Stimulated activated CD8-positive, alpha-beta memory T cell treated with anti-CD3 and anti-CD28 coated beads, Interleukin-15, amount 100 ng/mL, for 4 hours (primary cell): ENCODE measurements around the gene FLVCR1.
"Not testable (repeated sequence)": the region's sequence is repeated elsewhere in the genome, so short reads cannot be mapped to it uniquely, and the experiment has no call there.

Experiments
- DNase-seq, 2 donors: peaks; one replicate each; pipeline ENCODE4 v3.0.0-alpha.2; 2020; ENCODE audit warnings: low read depth in 2 of 2

FLVCR1 gene

DNA sequence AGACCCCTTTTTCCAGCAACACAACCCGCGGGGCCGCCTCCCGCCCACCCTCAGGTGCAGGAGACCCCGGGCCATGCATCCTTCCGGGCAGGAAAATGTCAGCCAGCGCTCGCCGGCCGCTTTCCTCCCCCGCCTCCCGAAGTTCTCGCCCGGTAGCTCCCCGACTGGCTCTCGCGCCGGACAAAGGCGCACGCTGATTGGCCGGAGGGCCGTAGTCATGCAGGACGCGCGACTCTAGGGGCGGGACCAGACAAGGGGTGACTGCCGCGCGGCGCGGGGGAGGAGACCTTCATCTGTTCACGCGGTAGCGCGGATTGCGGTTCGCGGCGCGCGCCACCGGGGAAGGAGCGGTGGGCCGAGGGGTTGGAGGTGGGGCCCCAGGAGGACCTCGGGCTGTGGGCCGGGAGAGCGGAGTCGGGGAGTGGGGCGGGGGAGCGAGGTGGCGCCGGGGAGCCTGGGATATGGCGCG is at the start of gene FLVCR1:
TSS of gene FLVCR1 (plus strand) at position 284 of the 469 bp plus-strand sequence. CDS start at position 462, 178 bp downstream.
- peak; percentile 76 to 87 for DNase-seq

DNA sequence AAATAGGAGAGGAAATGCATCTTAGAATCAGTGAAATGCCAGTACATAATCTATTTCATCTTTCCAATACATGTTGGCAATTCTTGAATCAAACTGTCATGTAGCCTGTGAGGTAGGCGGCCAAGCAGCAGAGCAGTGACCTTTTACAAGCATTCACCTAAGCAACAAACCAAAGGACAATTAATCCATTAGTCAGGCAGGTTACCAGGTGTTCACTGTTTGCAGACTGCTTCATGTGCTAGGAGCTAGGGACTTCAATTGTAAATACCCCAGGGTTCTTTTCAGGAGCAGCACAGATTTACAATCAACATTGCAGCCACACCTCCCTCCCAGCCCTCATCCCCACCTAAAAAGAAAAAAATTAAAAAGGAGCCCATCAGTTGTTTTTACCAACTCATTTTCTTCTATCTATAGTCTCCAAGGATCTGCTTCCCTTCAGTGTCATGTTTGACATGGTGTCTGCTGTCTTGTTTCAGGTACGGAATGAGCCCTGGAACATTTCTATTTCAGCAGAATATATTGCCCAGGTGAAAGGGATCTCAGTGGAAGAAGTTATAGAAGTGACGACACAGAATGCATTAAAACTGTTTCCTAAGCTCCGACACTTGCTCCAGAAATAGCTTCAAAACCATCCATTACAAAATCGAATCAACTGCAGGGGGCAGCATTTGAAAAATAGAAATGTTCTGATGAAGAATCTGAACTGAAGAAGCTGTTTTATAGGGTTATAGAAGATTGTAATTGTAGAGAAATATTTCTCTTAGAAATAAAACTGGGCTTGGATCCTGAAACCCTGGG is 43.3 kb upstream of the FLVCR1 start:
- DNase-seq: no peak

DNA sequence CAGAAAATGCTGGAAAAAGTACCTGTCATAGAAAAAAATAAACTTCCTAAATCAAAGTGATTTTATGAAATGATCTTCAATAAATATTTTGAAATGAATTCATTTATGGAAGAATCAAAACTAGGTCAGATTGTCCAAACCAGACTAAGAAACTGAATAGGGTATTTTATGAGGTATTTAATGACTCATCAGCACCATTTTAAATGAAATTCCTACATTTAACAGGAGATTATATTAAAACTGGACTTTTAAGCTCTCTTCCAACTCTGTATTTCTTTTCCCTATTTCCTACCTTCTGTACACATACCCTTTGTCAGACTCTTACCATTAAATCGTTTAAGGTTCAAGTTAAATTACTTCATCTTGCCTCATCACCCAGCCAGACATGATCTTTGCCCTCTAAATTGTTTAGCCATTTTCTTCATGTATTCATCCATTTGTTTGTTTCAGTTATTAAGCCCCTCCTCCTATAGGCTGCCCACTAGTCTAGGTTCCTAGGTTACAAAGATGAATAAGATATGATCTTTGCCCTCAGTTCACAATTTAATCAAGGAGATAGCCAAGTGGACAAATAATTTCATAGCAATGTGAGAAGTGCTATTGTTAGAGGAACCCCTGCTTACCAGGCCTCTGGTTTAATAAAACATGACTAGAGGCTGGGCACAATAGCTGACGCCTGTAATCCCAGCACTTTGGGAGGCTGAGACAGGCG is 41.4 kb upstream of the FLVCR1 start:
- no peak for DNase-seq

DNA sequence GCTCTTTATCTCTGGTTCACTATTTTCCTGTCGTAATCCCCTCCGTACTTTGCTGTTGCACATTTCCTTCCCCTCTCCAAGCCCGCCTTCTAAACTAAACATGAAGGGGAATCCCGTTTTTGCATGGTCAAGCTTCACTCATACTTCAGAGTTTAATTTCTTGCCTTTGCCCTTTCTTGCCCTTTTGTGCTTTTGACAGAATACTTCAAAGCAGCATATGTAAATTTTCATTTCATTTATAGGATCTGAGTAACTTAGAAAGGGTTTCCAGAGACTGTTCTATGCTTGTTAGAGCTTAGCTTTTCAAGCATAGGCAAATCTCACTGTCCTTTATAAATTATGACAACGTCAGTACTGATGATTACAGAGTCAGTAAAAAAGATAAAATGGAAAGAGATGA is 38.3 kb upstream of the FLVCR1 start:
- no peak for DNase-seq

DNA sequence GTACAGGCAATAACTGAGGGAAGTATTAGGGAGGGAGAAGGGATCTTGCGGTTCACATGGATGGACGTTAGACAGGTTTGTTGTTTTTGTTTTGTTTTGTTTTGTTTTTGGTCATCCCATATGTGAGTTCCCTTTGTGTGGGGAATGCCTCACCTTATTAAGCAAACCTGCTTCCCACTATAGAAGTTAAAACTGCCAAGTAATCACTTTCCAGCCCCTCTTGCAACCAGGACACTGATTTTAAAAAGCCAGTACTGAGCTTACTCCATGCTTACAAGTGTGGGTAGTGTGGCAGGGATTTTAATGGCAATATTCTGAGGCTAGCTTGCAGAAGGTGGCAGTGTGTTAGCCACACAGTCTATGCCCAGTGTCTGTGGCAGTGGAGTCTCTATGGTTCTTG is 37.1 kb upstream of the FLVCR1 start:
- no peak for DNase-seq

DNA sequence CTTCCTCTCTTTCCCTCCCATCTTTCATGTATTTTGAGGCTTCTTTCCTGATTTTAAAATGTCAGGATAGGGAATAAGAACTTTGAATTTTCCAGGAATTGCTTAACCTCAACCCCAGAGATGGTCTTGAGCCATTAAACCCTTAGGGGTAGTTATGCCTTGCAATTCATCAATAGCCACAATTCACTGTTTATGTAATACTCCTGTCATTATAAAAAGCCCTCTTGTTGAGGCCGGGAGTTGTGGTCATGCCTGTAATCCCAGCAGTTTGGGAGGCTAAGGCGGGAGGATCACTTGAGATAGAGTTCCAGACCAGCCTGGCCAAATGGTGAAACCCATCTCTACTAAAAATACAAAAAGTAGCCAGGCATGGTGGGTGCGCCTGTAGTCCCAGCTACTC is 35.1 kb upstream of the FLVCR1 start:
- DNase-seq: no peak

DNA sequence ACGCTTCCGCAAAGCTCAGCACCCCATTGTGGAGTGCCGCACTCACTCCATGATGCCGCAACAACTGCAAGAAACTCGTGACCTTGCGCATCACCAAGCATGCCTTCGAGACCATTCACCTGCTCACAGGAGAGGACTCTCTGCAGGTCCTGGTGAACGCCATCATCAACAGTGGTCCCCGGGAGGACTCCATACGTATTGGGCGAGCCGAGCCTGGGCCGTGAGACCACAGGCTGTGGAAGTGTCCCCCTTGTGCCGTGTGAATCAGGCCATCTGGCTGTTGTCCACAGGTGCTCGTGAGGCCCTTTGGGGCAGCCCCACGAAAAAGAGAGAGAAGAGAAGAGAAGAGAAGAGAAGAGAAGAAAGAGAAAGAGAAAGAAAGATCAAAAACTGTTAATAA is 33.9 kb upstream of the FLVCR1 start:
- DNase-seq: no peak

DNA sequence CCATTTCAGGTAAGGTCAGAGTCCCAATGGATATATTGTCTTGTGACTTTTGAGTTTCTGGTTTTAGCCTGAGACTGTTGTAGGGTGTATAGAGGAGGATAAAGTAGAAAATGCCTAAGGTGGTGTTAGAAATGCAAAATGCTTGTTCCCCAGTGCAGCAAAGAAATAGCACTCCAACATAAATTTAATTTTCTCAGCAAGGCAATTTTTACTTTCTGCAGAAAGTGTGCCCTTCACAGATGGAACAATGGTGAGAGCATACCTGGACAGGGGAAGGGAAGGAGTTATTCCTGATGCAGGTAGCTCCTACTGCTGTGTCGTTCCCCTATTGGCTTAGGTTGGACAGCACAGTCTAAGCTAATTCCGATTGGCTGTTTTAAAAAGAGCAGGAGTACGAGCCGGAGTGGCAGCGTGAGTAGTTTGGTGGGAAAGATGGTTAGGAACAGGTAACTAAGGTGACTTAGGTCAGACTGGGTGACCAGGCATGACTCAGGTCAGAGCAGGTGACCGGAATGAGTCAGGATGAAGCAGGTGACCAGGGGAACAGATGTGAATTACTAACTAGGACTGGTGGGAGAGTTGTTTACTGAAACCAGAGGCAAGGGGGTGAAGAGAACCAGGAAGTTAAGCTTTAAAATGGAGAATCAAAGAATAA is 32.1 kb upstream of the FLVCR1 start:
- no peak for DNase-seq

DNA sequence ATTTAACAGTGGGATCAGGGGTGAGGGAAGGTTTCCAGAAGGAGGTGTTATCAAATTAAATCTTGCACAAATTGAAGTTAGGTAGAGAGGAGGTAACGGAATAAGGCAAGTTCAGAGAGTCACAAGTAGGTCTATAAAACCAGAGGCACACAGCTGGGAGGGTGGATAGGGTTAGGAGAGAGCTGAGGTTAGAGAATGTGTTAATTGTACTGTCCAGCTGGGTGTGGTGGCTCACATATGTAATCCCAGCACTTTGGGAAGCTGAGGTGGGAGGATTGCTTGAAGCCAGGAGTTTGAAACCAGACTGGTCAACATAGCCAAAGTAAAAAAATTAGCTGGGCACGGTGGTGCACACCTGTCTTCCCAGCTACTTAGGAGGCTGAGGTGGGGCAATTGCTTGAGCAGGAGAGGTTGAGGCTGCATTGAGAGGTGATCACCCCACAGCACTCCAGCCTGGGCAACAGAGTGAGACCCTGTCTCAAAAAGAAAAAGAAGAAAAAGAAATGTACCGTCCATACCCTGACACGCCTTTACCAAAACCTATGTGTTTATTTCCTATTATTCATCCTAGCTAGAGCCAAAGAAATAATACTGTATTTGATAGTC is 30.8 kb upstream of the FLVCR1 start:
- no peak for DNase-seq

DNA sequence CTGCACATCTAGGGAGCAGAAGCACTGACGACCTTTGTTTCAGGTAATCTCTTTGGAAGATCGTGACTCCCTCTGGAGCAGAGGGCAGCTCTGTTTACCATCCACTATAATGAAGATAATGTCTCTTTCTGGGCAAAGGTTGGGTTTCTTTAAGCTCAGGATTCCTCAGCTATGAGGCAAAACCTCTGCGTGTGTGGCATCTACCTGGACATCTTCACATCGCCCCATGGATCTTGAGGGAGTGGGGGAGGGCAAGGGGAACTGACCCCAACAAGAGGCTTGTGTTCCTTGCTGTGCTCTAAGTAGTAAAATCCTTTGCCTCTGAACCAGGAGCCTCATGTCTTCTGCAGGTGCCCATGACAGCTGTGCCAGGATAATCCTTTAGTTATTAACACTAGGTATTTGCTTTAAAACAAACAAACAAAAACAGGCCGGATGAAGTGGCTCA is 30.2 kb upstream of the FLVCR1 start:
- no peak for DNase-seq

DNA sequence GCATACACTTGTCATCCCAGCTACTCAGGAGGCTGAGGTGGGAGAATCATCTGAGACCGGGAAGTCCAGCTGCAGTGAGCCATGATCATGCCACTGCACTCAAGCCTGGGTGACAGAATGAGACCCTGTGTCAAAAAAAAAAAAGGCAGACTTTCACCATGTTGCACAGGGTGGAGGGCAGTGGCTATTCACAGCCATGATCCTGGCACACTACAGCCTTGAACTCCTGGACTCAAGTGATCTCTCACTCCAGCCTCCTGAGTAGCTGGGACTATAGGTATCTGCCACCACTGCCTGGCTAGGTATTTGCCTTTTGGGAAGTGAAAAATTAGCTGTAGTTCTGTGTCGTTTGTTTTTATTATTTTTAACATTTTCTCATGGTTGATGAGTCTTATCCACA is 29.7 kb upstream of the FLVCR1 start:
- no peak for DNase-seq

DNA sequence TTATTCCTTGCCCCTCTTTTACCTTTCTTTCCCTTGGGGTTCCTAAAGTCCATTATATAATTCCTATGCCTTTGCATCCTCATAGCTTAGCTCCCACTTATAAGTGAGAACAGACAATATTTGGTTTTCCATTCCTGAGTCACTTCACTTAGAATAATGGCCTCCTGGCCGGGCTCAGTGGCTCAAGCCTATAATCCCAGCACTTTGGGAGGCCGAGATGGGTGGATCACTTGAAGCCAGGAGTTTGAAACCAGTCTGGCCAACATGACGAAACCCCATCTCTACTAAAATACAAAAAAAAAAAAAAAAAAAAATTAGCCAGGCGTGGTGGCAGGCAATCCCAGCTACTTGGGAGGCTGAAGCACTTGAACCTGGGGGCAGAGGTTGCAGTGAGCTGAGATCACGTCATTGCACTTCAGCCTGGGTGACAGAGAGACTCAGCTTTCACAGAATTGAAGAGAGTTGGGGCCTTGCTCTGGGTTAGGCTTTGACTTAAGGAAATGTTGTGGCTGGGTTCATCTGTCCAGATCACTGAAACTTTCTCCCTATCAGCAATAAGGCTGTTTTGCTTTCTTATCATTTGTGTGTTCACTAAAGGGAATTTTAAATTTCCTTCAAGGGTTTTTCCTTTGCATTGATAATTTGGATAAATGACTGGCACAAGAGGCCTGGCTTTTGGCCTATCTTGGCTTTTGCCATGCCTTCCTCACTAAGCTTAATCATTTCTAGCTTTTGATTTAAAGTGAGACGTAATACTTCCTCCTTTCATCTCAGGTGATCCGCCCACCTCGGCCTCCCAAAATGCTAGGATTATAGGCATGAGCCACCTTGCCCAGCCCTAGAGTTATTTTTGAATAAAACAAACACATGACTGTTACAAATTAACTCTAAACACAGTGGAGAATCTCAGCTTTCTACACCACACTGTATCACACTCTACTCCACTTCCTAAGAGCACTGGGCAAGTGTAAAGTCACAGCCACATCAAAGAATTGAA is 24.6 kb upstream of the FLVCR1 start:
- not testable (repeated sequence) for DNase-seq

DNA sequence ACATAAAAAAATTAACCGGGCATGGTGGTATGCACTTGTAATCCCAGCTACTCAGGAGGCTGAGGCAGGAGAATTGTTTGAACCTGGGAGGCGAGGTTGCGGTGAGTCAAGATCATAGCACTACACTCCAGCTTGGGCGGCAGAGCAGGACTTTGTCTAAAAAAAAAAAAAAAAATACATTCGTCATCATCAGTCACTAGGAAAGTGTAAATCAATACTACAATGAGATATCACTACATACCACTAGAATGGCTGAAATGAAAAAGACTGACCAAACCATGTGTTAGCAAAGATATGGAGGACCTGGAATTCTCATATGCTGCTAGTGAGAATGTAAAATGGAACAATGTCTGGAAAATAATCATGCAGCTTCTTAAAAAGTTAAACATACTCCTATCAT is 19.9 kb upstream of the FLVCR1 start:
- no peak for DNase-seq

DNA sequence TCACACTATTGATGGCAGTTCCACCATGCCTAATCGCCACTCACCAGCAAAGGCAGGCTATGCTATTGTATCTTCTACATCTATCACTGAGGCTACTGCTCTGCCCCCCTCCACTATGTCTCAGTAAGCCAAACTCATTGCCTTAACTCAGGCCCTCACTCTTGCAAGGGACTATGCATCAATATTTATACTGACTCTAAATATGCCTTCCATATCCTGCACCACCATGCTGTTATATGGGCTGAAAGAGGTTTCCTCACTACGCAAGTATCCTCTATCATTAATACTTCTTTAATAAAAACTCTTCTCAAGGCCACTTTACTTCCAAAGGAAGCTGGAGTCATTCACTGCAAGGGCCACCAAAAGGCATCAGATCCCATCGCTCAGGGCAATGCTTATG is 13.6 kb upstream of the FLVCR1 start:
- DNase-seq: not testable (repeated sequence)

DNA sequence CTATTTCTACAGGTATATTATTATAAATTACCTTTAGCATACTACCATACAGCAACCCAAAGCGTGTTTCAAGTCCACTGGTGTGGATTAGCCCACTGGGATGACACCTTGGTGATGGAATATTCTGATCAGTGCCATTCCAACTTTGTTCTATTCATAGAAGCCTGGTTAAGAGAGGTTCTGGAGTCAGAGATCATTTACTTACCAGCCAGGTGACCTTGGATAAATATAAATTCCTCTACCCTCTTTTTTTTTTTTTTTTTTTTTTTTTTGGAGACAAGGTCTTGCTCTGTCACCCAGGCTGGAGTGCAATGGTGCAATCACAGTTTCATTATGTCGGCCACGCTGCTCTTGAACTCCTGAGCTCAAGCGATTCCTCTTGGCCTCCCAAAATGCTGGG is 10.5 kb upstream of the FLVCR1 start, which contains the start of gene SPATA45:
TSS of gene SPATA45 (minus strand) at position 101 of the 400 bp plus-strand sequence. CDS start 11,500 bp downstream, outside the sequence.
- no peak for DNase-seq

DNA sequence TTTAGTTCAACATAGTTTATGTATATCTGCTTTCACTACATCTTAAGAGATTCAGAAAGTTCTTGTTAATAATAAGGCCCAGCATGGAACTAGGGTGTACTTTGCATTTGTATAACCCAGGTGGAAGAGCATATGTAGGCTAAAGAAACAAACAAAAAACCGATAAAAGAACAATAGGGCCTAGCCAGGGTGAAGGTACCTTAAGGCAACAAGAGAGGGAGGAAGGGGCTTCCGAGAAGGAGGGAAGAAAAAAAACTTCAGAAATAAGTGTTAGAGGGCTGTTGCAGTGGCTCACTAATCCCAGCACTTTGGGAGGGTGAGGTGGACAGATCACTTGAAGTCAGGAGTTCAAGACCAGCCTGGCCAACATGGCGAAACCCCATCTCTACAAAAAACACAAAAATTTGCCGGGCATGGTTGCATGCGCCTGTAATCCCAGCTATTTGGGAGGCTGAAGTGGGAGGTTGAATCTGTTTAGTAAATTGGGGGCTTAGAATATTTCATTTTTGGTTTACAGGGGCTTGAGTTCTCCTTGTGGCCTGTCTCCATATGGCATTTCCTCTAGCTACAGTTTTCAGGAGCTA is 5.9 kb upstream of the FLVCR1 start:
- DNase-seq: no peak

DNA sequence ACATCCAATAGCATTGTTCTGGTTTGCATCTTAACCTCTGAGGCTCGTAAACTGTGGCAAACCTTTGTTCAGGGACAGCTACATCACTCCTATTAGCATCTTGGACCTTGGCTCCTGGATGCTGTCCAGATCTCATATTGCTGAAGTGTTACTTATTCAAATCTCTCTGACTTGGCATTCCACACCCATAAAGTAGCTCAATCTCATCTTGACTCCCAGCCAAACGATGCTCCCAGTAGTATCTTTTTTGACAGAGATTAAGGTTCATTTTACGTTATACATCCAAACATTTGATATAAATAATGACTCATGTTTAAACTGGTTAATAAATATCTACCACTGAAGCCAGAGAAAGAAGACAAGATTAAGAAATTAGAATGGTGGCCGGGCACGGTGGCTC is 4.4 kb upstream of the FLVCR1 start:
- DNase-seq: no peak

DNA sequence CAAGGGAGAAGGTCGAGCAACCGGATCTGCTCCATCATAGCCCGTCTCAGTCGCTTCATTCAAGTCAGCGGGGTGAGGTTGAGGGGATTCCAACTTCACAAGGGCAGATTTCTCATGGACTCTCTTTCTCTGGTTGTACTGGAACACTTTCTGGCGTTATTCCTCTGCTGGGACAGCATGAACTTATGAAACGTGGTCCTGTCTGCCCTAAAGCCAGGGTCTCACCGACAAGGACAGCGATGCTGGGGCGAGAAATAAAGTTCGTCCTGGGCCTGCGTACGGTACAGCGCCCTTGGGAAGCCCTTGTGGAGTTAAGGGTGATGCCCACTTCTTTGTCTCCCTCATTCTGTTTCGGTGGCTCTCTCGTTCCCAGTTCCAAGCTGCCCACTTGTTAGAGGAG is 1.3 kb upstream of the FLVCR1 start:
- no peak for DNase-seq

DNA sequence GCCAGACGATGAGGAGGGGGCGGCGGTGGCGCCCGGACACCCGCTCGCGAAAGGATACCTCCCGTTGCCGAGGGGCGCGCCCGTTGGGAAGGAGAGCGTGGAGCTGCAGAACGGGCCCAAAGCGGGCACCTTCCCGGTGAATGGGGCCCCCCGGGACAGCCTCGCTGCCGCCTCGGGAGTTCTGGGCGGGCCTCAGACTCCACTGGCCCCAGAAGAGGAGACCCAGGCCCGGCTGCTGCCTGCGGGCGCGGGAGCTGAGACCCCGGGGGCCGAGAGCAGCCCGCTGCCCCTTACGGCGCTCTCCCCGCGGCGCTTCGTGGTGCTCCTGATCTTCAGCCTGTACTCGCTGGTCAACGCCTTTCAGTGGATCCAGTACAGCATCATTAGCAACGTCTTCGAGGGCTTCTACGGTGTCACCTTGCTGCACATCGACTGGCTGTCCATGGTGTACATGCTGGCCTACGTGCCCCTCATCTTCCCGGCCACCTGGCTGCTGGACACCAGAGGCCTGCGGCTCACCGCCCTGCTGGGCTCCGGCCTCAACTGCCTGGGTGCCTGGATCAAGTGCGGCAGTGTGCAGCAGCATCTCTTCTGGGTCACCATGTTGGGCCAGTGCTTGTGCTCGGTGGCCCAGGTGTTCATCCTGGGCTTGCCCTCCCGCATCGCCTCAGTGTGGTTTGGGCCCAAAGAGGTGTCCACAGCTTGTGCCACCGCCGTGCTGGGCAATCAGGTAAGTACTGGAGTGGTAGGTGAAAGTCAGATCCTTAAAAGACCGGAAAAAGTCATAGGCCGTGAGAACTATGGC is 588 bp downstream of the FLVCR1 start:
- DNase-seq: peak in 1 of 2 donors; percentile 1
